GM12874 (cell line): ENCODE results near the gene CYTH1.

Experiments used
- CTCF ChIP-seq: IDR thresholded peaks from 2 replicates; pipeline ENCODE4 v1.5.1; 2011; ENCODE audit warnings: low read depth, mild to moderate bottlenecking, control low read depth, low read length, moderate library complexity; ENCODE audit not compliant: insufficient read depth

The CYTH1 gene

GRCh38 chr17:78689029-78689428 lies 93.0 kb downstream of the CYTH1 start:
- TF ChIP-seq CTCF: peak; percentile 50; the same call in 1 of the 2 replicates

GRCh38 chr17:78687944-78688343 lies 94.1 kb downstream of the CYTH1 start:
- no peak for TF ChIP-seq CTCF

GRCh38 chr17:78687125-78687524 lies 94.9 kb downstream of the CYTH1 start:
- no peak for TF ChIP-seq CTCF

GRCh38 chr17:78684026-78684425 lies 98.0 kb downstream of the CYTH1 start:
- TF ChIP-seq CTCF: no peak

- TF ChIP-seq CTCF: no peak
Measured at GRCh38 chr17:78683408-78683961, 98.6 kb downstream of the CYTH1 start.

GRCh38 chr17:78682363-78682762 lies 99.7 kb downstream of the CYTH1 start:
- TF ChIP-seq CTCF: no peak

GRCh38 chr17:78680436-78680835 lies 101.6 kb downstream of the CYTH1 start:
- no peak for TF ChIP-seq CTCF
